ENCODE measurements around the gene BCAS3.
"Not testable (repeated sequence)": the region's sequence is repeated elsewhere in the genome, so short reads cannot be mapped to it uniquely, and the experiment has no call there.

The BCAS3 gene

GRCh38 chr17:60804831-60805230 is 127.2 kb downstream of the BCAS3 start:
- no peak for FAIRE-seq

- FAIRE-seq, result no peak
Measured at GRCh38 chr17:60809421-60809820, 131.8 kb downstream of the BCAS3 start.

- not testable (repeated sequence) for FAIRE-seq
Measured at GRCh38 chr17:60814941-60815340, 137.3 kb downstream of the BCAS3 start.

DNA sequence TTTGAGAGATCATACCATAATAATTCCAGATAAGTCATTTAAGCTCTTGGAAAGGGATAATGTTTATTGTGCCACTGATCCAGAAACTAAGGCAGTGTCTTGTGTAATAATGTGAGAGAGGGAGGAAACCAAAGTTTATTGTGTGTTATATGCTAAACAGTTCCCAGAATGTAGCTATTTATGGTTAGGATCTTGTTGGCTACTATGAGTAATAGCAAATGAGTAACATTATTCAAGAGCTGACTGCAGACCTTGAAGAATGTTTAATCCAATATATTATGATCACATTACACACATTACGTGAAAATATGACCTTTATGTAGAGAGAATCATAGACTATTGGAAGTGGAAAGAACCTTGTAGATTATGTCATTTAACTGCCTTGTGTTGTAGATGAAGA is 139.5 kb downstream of the BCAS3 start:
- peak; percentile 21 for FAIRE-seq

DNA sequence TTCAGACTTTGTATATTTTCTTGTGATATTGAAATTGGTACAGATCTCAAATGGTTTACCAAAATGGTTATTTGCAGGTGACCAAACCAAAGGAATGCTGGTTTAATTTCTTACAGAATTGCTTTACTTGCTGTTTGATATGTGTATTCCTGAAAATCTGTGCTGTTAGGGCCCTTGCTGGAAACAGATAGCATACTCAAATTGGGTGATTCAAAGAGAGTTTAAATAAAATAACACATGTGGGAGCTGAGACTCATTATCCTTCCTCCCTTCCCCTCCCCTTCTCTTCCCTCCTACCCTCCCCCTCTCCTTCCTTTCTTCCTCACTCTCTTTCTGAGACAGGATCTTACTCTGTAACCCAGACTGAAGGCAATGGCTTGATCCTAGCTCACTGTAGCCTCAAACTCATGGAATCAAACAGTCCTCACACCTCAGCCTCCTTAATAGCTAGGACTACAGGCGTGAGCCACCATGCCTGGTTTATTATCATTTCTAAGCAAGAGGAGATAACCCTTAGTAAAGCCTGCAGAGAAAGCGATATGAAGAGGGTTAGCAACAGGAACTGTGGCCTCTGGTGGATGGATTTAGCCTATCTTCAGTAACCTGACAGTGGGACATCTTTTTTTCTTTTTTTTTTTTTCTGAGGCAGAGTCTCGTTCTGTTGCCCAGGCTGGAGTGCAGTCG is 141.9 kb downstream of the BCAS3 start:
- no peak for FAIRE-seq

DNA sequence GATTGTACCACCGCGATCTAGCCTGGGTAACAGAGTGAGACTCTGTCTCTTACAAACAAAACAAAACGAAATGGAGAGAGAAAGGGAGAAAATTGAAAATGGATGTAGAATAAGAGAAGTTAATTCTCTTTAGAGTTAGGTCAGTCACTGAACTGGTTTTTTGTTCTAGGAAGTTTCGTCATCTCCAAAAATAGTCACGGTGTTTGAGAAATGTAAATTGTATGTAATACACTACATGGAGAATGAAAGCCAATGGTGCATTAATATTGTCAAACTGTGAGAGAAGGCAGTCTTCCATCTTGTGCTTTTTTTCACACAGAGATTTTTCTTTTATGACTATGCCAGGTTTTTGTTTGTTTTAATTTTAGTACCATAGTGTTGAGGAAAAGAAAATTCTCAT is 145.9 kb downstream of the BCAS3 start:
- FAIRE-seq, result no peak

DNA sequence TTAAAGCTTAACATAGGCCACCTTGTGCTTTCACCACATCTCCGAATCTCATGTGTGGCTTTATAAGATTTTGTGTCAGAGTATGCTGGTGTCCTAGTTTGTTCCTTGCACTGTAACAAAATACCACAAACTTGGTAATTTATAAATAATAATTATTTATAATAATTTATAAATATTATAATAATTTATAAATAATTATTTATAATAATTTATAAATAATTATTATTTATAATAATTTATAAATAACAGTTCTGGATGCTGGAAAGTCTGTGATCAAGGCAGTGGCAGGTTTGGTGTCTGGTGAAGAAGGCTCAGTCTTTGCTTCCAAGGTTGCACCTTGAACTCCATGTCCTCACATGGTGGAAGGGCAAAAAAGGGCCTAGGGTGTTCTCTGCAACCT is 147.7 kb downstream of the BCAS3 start:
- FAIRE-seq, result peak; percentile 65

GRCh38 chr17:60827943-60828342 is 150.3 kb downstream of the BCAS3 start:
- FAIRE-seq, result no peak

- no peak for FAIRE-seq
Measured at GRCh38 chr17:60832151-60832585, 154.5 kb downstream of the BCAS3 start.

GRCh38 chr17:60832631-60833030 is 155.0 kb downstream of the BCAS3 start:
- FAIRE-seq, result no peak

DNA sequence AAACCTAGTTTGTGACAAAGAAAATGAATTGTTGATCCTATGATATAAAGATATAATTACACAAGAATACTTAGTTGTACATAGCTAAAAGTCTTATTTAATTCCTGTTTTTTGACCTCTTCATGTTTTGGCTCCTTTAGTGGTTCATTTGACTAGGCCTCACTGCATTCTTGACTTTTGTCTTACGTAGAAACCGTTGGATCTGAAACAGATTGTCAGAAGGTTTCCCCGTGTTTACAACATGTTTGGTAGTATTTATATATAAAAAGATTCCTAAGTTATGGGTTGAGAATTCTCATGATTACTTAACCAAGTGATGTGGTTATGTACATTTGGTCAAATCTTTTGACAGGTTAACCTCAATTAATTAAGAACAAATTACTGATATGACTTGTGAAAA is 162.8 kb downstream of the BCAS3 start:
- FAIRE-seq, result no peak

- no peak for FAIRE-seq
Measured at GRCh38 chr17:60845012-60845411, 167.4 kb downstream of the BCAS3 start.

DNA sequence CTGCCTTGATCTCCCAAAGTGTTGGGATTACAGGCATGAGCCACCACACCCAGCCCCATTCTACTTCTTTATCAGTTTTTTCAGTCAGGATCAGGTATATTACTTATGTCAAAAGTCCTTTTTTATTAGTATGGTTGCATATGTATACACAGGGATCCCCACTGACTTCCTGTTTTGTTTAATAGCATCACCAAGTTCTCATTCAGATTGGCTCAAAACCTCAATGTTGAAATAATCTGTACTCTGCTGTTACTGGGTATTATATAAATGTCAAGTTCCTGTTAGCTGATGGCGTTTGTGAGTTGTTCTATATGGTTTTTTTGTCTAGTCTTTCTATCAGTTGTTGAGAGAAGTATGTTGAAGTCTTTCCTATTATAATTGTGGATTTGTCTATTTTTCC is 168.5 kb downstream of the BCAS3 start:
- no peak for FAIRE-seq

DNA sequence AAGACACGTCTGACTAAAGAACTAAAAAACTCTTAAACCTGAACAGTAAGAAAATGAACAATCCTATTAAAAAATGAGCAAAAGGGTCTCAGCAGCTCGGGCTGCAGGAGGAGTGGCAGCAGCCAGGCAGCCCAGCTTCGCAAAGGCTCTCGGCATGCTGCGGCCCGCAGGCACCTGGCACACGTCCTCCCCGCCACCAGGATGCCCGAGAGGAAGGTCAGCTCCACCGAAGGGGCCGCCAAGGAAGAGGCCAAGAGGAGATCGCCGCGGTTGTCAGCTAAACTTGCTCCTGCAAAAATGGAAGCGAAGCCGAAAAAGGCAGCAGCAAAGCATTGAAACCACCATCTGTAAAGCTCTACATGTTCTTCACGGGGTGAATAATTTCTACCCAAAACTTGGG is 173.5 kb downstream of the BCAS3 start:
- FAIRE-seq, result no peak

GRCh38 chr17:60857556-60858080 is 180.0 kb downstream of the BCAS3 start:
- no peak for FAIRE-seq

- FAIRE-seq, result no peak
Measured at GRCh38 chr17:60862482-60862881, 184.8 kb downstream of the BCAS3 start.

- FAIRE-seq, result no peak
Measured at GRCh38 chr17:60863892-60864707, 186.4 kb downstream of the BCAS3 start.

DNA sequence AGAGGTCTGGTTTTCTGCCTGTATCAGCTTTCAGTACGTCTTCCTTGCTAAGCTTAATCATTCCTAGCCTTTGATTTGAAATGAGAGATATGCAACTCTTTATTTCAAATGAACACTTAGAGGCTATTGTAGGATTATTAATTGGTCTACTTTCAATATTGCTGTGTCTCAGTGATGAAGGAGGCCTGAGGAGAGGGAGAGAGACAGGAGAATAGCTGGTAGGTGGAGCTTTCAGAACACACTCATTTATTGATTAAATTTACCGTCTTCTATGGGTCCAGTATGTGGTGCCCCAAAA is 187.0 kb downstream of the BCAS3 start:
- no peak for FAIRE-seq

GRCh38 chr17:60874772-60875171 is 197.1 kb downstream of the BCAS3 start:
- no peak for FAIRE-seq

- not testable (repeated sequence) for FAIRE-seq
Measured at GRCh38 chr17:60886731-60887613, 209.3 kb downstream of the BCAS3 start.

GRCh38 chr17:60887614-60888028 is 210.0 kb downstream of the BCAS3 start:
- no peak for FAIRE-seq

DNA sequence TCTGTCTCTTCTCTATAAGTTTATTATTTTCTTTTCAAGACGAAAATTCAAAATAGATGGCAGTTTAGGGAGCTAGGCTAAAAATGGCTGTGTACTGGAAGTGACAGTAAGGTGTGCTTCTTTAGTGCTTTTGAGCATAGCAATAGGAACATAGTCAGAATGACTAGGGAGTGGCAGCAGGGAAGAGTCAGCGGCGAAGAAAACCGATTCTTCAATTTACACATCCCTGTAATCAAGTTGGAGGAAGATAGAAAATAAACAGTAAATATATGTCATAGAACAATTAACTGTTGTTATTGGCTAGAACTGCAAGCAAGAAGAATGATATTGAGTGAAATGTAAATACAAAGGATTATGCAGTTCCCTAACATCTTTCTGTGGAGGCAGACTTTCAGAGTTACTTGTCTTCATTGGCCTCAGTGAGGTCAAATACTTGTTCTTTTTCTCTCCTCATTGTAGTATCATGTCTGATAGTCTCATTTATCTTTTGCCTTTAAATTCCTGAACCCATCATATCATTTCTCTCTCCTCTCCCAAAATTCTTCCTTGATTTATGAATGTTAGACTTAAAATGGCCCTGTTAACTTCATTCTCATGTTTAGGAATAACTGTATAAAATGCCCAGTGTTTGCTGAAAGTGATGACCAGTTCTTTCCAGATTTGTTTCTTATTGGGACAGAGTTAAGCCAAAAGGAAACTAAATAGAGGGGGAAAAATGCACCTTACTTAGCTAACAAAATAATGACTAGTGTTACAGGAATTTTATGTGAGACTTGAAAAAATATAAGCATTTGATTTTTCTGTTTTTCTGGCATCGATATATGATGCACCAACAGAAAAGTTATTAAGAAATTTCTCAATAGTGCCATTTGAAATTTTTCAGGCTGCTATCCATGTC is 211.4 kb downstream of the BCAS3 start:
- FAIRE-seq, result no peak

Measured in colon (tissue), 2 donors.